ENCODE measurements around the gene STX4.

Gene STX4

GRCh38 chr16:31022544-31023251 lies 10.7 kb upstream of the STX4 start:
- no peak overlapping the region for H3K4me3 ChIP-seq (ENCODE audit: low read length)
- TF ChIP-seq ZNF274 (IDR thresholded peaks at IDR 0.05; ENCODE audit: low read depth, low read length): no peak

- no peak for TF ChIP-seq ZNF274 (IDR thresholded peaks at IDR 0.05; ENCODE audit: low read depth, low read length)
- no peak overlapping the region for H3K4me3 ChIP-seq (ENCODE audit: low read length)
These were observed 10.1 kb upstream of the STX4 start for GRCh38 chr16:31023252-31023602.

- H3K4me3 ChIP-seq (ENCODE audit: low read length): no peak overlapping the region
- no peak for TF ChIP-seq ZNF274 (IDR thresholded peaks at IDR 0.05; ENCODE audit: low read depth, low read length)
These were observed 9.6 kb upstream of the STX4 start for GRCh38 chr16:31023627-31024226.

- H3K4me3 ChIP-seq (ENCODE audit: low read length): no peak overlapping the region
These were observed 8.0 kb upstream of the STX4 start for GRCh38 chr16:31025339-31025738.

GRCh38 chr16:31029272-31029671 lies 4.1 kb upstream of the STX4 start:
- no peak for TF ChIP-seq ZNF274 (IDR thresholded peaks at IDR 0.05; ENCODE audit: low read depth, low read length)
- H3K4me3 ChIP-seq (ENCODE audit: low read length): no peak overlapping the region

More at GRCh38 chr16:31025339-31025738, 8.0 kb upstream of the STX4 start:
- no peak for TF ChIP-seq ZNF274 (IDR thresholded peaks at IDR 0.05; ENCODE audit: low read depth, low read length)

- no peak overlapping the region for H3K4me3 ChIP-seq (ENCODE audit: low read length)
- TF ChIP-seq ZNF274 (IDR thresholded peaks at IDR 0.05; ENCODE audit: low read depth, low read length): no peak
These were observed 2.1 kb upstream of the STX4 start for GRCh38 chr16:31031276-31031675.

GRCh38 chr16:31033709-31034492 lies 543 bp downstream of the STX4 start:
- H3K4me3 ChIP-seq (ENCODE audit: low read length): peak overlapping the region; percentile 73
- no peak for TF ChIP-seq ZNF274 (IDR thresholded peaks at IDR 0.05; ENCODE audit: low read depth, low read length)

GRCh38 chr16:31036691-31037090 lies 3.3 kb downstream of the STX4 start:
- TF ChIP-seq ZNF274 (IDR thresholded peaks at IDR 0.05; ENCODE audit: low read depth, low read length): no peak
- H3K4me3 ChIP-seq (ENCODE audit: low read length): no peak overlapping the region

- no peak for TF ChIP-seq ZNF274 (IDR thresholded peaks at IDR 0.05; ENCODE audit: low read depth, low read length)
- H3K4me3 ChIP-seq (ENCODE audit: low read length): no peak overlapping the region
These were observed 5.6 kb downstream of the STX4 start for GRCh38 chr16:31038993-31039392.

GRCh38 chr16:31042866-31043265 lies 9.5 kb downstream of the STX4 start:
- H3K4me3 ChIP-seq (ENCODE audit: low read length): no peak overlapping the region

GRCh38 chr16:31043352-31043751 lies 10.0 kb downstream of the STX4 start:
- no peak for TF ChIP-seq ZNF274 (IDR thresholded peaks at IDR 0.05; ENCODE audit: low read depth, low read length)
- no peak overlapping the region for H3K4me3 ChIP-seq (ENCODE audit: low read length)

More at GRCh38 chr16:31042866-31043265, 9.5 kb downstream of the STX4 start:
- TF ChIP-seq ZNF274 (IDR thresholded peaks at IDR 0.05; ENCODE audit: low read depth, low read length): no peak

GRCh38 chr16:31043898-31044481 lies 10.6 kb downstream of the STX4 start:
- TF ChIP-seq ZNF274 (IDR thresholded peaks at IDR 0.05; ENCODE audit: low read depth, low read length): no peak

GRCh38 chr16:31050280-31051030 lies 17.1 kb downstream of the STX4 start:
- H3K4me3 ChIP-seq (ENCODE audit: low read length): no peak overlapping the region
- TF ChIP-seq ZNF274 (IDR thresholded peaks at IDR 0.05; ENCODE audit: low read depth, low read length): no peak

More at GRCh38 chr16:31043898-31044481, 10.6 kb downstream of the STX4 start:
- no peak overlapping the region for H3K4me3 ChIP-seq (ENCODE audit: low read length)

GRCh38 chr16:31052114-31052513 lies 18.8 kb downstream of the STX4 start:
- H3K4me3 ChIP-seq (ENCODE audit: low read length): no peak overlapping the region
- no peak for TF ChIP-seq ZNF274 (IDR thresholded peaks at IDR 0.05; ENCODE audit: low read depth, low read length)
